Cardiac muscle cell (in vitro differentiated cells and primary cell): ENCODE results near the gene MIPEP. TPM values are rescaled to one million over a fixed set of nuclear protein-coding genes. Genes with fewer than 3 reads are reported as not detected.
"Not testable (repeated sequence)": the region's sequence is repeated elsewhere in the genome, so short reads cannot be mapped to it uniquely, and the experiment has no call there.

Source experiments
- DNase-seq, 2 donors: peaks; one replicate each; pipeline versions ENCODE4 v3.0.0 to v3.0.0-alpha.2; 2010 to 2017; ENCODE audit warnings: low read depth in 1 of 2, low spot score in 1 of 2
- H3K27ac ChIP-seq: fragments of 200-600 bp; sonication (generic); 2 replicates; pipeline ENCODE4 v1.5.1; 2016
- H3K27me3 ChIP-seq: fragments of 200-600 bp; sonication (generic); 2 replicates; pipeline ENCODE4 v1.6.0; 2016; ENCODE audit warnings: control low read depth
- H3K36me3 ChIP-seq: fragments of 200-600 bp; sonication (generic); 2 replicates; pipeline ENCODE4 v1.5.1; 2016; ENCODE audit warnings: control low read depth
- H3K4me1 ChIP-seq: fragments of 200-600 bp; sonication (generic); 2 replicates; pipeline ENCODE4 v1.8.1; 2017; ENCODE audit warnings: low read depth, mild to moderate bottlenecking, mixed run types
- H3K4me3 ChIP-seq: fragments of 200-600 bp; sonication (generic); 2 replicates; pipeline ENCODE4 v1.5.1; 2016; ENCODE audit warnings: mild to moderate bottlenecking
- H3K9me3 ChIP-seq: fragments of 200-600 bp; sonication (generic); 2 replicates; pipeline ENCODE4 v1.5.1; 2017; ENCODE audit warnings: low read depth, mild to moderate bottlenecking, control low read depth
- CTCF ChIP-seq: IDR thresholded peaks from 2 replicates; pipeline ENCODE4 v1.5.1; 2012; ENCODE audit warnings: low read depth, mild to moderate bottlenecking, low read length
- polyA plus RNA-seq: library from polyadenylated mRNA; unstranded; fragments of >200 nt; fragmentation: Nextera tagmentation; extraction: Ambion mirVana; gene quantifications from 2 replicates; pipeline ENCODE4 v1.2.1, GENCODE V29; 2016
- total RNA-seq: library from RNA; depleted of rRNA; stranded (reverse); fragments of >200 nt; gene quantifications from 2 replicates; pipeline ENCODE4 v1.2.3, GENCODE V29; 2016

MIPEP gene
- total and polyA plus RNA-seq, 2 experiments from 2014 or later, result 12.5 to 22.9 TPM

DNA sequence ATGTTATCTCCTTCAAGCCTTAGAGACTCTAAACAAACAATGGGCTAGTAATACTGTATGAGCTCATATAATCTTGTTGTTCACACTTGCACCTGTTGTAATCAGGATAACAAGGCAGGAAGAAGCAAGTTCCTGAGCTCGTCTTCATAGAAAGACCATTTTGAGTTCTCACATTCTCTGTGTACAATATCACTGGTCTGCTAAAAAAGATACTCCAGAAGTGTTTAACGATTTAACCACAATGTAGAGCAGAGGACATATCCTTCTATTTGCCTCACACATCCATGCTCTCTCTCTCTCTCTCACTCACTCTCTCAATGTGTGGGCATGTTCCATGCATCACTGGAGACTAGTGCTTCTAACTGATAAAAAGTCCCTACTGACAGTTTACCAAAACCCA lies 122.9 kb downstream of the MIPEP start:
- no peak overlapping the region for H3K4me3 ChIP-seq
- H3K4me1 ChIP-seq, result no peaks in the 10 kb centered on the region
- H3K27ac ChIP-seq, result no peak overlapping the region
- H3K27me3 ChIP-seq, result no peaks in the 10 kb centered on the region
- H3K36me3 ChIP-seq, result no peaks in the 10 kb centered on the region
- no peaks in the 10 kb centered on the region for H3K9me3 ChIP-seq
- DNase-seq, result no peak
- TF ChIP-seq CTCF, result no peak

DNA sequence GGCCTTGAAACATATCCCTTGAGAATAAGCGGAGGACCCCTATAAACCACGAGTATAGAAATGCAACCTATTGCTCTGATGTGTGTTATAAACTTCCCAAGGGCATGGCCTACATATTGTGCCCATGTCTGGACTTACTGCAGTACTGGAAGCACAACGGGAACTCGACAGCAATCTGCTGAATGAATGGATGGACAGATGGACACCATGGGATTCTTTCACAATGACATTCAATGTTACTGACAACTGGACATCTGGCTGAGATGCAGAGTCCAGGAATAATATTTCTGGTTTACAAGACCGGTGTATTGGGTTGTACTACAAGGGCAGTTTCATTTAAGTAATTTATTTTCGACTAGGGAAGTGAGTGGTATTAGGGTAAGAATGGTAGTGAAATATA lies 123.7 kb downstream of the MIPEP start:
- H3K27me3 ChIP-seq, result no peaks in the 10 kb centered on the region
- no peak for TF ChIP-seq CTCF
- no peaks in the 10 kb centered on the region for H3K4me1 ChIP-seq
- no peak overlapping the region for H3K4me3 ChIP-seq
- H3K27ac ChIP-seq, result no peak overlapping the region
- no peak for DNase-seq
- H3K36me3 ChIP-seq, result no peaks in the 10 kb centered on the region
- no peaks in the 10 kb centered on the region for H3K9me3 ChIP-seq

GRCh38 chr13:23763318-23763717 lies 125.9 kb downstream of the MIPEP start:
- H3K36me3 ChIP-seq, result no peaks in the 10 kb centered on the region
- no peak overlapping the region for H3K27ac ChIP-seq
- TF ChIP-seq CTCF, result no peak
- H3K4me3 ChIP-seq, result no peak overlapping the region
- H3K9me3 ChIP-seq, result no peaks in the 10 kb centered on the region
- peaks cover 4% of the 10 kb centered on the region for H3K4me1 ChIP-seq
- no peaks in the 10 kb centered on the region for H3K27me3 ChIP-seq
- no peak for DNase-seq

GRCh38 chr13:23761760-23762159 lies 127.4 kb downstream of the MIPEP start:
- not testable (repeated sequence) for H3K9me3 ChIP-seq, H3K27me3 ChIP-seq, H3K27ac ChIP-seq, H3K4me1 ChIP-seq, DNase-seq, H3K36me3 ChIP-seq, H3K4me3 ChIP-seq

DNA sequence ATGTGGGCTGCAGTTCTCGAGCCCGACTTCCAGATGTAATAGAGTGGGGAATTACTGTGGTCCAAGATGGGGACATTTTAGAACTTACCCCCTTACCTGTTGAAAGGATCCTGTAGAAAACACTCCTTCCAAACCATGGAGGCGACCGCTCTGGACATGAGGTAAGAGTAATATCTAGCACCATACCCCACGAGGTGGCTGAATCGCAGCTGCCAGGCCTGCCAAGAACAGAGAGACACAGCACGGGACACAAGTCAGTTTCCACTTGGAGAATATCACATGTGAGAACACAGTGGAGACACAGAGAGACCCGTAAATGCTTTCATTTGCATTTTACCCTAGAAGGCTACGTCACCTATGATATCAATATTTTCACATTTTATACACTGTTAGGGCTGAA lies 129.2 kb downstream of the MIPEP start:
- DNase-seq, result no peak
- no peaks in the 10 kb centered on the region for H3K36me3 ChIP-seq
- no peaks in the 10 kb centered on the region for H3K9me3 ChIP-seq
- H3K27me3 ChIP-seq, result no peaks in the 10 kb centered on the region
- peaks cover 9% of the 10 kb centered on the region for H3K4me1 ChIP-seq
- H3K27ac ChIP-seq, result no peak overlapping the region
- no peak overlapping the region for H3K4me3 ChIP-seq
- TF ChIP-seq CTCF, result no peak

- Histone ChIP-seq H3K36me3 (no peaks in the 10 kb centered on the region), H3K27me3 (no peaks in the 10 kb centered on the region), H3K4me3 (no peak overlapping the region), H3K4me1 (peaks cover 9% of the 10 kb centered on the region), H3K27ac (no peak overlapping the region), H3K9me3 (no peaks in the 10 kb centered on the region)
- TF ChIP-seq CTCF, result no peak
- DNase-seq, result peak in 1 of 2 donors; percentile 52
These were observed 130.2 kb downstream of the MIPEP start for GRCh38 chr13:23758798-23759527.
